Measurements from ENCODE around the gene PPP1R3F.

PPP1R3F gene

DNA sequence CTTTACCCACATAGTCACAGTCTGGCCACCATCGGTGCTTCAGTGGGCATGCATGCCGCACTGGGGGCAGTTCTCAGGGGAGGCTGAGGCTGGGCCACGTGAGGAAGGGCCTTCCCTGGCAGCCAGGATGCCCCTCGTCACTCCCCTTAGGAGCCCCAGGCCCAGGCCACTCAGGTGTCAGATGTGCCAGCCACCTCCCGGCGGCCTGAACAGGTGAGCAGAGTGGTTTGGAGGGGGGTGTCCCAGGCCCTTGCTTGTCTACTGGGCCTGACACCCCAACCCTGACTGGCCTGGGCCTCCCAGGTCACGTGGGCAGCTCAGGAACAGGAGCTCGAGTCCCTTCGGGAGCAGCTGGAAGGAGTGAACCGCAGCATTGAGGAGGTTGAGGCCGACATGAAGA is 22.2 kb upstream of the PPP1R3F start:
- Histone ChIP-seq H3K79me2 (ENCODE audit: low read length) (no peaks in the 10 kb centered on the region), H3F3A (ENCODE audit: insufficient read depth, low read length) (no peaks in the 10 kb centered on the region), H3K27me3 (replicated peaks; ENCODE audit: insufficient read depth, low read length) (no peaks in the 10 kb centered on the region), H3K36me3 (replicated peaks; ENCODE audit: insufficient read depth, low read length) (no peaks in the 10 kb centered on the region), H3K9ac (ENCODE audit: low read length) (no peak overlapping the region), H3K9me3 (replicated peaks; ENCODE audit: insufficient read depth, low read length) (no peaks in the 10 kb centered on the region), H3K27ac (ENCODE audit: low read length) (no peak overlapping the region), H3K4me3 (ENCODE audit: low read length) (no peak overlapping the region), H3K4me1 (ENCODE audit: low read length) (no peaks in the 10 kb centered on the region), H3K4me2 (ENCODE audit: low read depth, low read length) (no peak overlapping the region), H3K9me2 (replicated peaks; ENCODE audit: insufficient read depth, low read length) (no peaks in the 10 kb centered on the region), H2AFZ (ENCODE audit: low read length) (no peak overlapping the region), H4K20me1 (ENCODE audit: insufficient read depth, low read length) (no peaks in the 10 kb centered on the region)
- DNase-seq = no peak
- TF ChIP-seq, protein P1, sequence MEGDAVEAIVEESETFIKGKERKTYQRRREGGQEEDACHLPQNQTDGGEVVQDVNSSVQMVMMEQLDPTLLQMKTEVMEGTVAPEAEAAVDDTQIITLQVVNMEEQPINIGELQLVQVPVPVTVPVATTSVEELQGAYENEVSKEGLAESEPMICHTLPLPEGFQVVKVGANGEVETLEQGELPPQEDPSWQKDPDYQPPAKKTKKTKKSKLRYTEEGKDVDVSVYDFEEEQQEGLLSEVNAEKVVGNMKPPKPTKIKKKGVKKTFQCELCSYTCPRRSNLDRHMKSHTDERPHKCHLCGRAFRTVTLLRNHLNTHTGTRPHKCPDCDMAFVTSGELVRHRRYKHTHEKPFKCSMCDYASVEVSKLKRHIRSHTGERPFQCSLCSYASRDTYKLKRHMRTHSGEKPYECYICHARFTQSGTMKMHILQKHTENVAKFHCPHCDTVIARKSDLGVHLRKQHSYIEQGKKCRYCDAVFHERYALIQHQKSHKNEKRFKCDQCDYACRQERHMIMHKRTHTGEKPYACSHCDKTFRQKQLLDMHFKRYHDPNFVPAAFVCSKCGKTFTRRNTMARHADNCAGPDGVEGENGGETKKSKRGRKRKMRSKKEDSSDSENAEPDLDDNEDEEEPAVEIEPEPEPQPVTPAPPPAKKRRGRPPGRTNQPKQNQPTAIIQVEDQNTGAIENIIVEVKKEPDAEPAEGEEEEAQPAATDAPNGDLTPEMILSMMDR (IDR thresholded peaks at IDR 0.05; ENCODE audit: low read length) = no peak
- TF ChIP-seq EZH2phosphoT487 (IDR thresholded peaks at IDR 0.05; ENCODE audit: low read length) = no peak
- TF ChIP-seq EZH2 (optimal IDR thresholded peaks at IDR 0.05; ENCODE audit: low read depth, low read length) = no peak

DNA sequence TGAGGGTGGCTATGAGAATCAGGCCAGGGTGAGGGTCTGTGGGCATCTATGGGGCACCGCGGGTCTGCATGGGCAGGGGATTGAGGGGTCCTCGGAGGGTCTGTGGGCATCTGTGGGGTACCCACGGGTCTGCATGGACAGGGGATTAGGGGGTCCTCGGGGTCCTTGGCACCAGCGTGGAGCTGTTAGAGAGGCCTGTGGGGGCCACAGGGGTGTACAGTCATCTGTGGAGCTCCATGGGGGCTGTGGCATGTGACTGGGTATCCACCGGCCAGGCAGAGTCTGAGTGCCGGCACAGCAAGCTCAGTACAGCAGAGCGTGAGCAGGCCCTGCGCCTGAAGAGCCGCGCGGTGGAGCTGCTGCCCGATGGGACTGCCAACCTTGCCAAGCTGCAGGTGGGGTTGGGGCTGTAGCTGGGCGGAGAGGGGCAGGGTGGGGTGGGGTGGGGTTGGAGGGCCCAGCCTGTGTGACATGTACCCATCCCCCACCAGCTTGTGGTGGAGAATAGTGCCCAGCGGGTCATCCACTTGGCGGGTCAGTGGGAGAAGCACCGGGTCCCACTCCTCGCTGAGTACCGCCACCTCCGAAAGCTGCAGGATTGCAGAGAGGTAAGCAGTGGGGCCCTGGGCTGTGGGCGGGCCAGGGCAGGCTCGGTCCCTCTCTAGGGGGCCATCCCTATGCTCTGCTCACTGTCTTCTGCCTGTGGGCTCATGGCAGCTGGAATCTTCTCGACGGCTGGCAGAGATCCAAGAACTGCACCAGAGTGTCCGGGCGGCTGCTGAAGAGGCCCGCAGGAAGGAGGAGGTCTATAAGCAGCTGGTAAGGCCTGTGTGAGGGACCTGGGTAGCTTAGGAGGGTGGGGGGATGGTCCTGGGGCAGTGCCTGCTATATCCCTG is 21.4 kb upstream of the PPP1R3F start:
- Histone ChIP-seq H3K4me3 (ENCODE audit: low read length) (no peak overlapping the region), H4K20me1 (ENCODE audit: insufficient read depth, low read length) (no peaks in the 10 kb centered on the region), H3K27ac (ENCODE audit: low read length) (no peak overlapping the region), H3K27me3 (replicated peaks; ENCODE audit: insufficient read depth, low read length) (no peaks in the 10 kb centered on the region), H3F3A (ENCODE audit: insufficient read depth, low read length) (no peaks in the 10 kb centered on the region), H3K9me3 (replicated peaks; ENCODE audit: insufficient read depth, low read length) (no peaks in the 10 kb centered on the region), H3K9me2 (replicated peaks; ENCODE audit: insufficient read depth, low read length) (no peaks in the 10 kb centered on the region), H2AFZ (ENCODE audit: low read length) (no peak overlapping the region), H3K79me2 (ENCODE audit: low read length) (no peaks in the 10 kb centered on the region), H3K4me2 (ENCODE audit: low read depth, low read length) (no peak overlapping the region), H3K9ac (ENCODE audit: low read length) (no peak overlapping the region), H3K4me1 (ENCODE audit: low read length) (no peaks in the 10 kb centered on the region), H3K36me3 (replicated peaks; ENCODE audit: insufficient read depth, low read length) (no peaks in the 10 kb centered on the region)
- DNase-seq = no peak
- TF ChIP-seq, protein P1 (IDR thresholded peaks at IDR 0.05; ENCODE audit: low read length) = no peak
- TF ChIP-seq EZH2 (optimal IDR thresholded peaks at IDR 0.05; ENCODE audit: low read depth, low read length) (no peak), EZH2phosphoT487 (IDR thresholded peaks at IDR 0.05; ENCODE audit: low read length) (no peak)

DNA sequence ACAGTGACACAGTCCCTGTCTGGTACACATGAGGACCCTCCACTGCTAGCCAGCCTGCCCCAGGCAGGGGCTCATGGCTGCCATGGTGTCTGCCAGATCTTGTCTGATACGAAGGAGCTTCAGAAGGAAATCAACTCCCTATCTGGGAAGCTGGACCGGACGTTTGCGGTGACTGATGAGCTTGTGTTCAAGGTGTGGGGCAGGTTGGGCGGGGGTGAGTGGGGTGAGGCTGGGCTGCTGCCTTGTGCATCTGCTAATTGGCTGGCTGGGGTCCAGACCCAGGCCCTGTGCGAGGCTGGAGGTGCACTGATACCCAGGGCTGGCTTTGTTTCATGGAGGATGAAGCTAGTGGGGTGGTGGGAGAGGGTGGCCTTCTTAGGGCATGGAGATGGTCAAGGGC is 20.5 kb upstream of the PPP1R3F start:
- H3K4me2 ChIP-seq (ENCODE audit: low read depth, low read length) = no peak overlapping the region
- no peak overlapping the region for H3K9ac ChIP-seq (ENCODE audit: low read length)
- no peaks in the 10 kb centered on the region for H3K9me3 ChIP-seq (replicated peaks; ENCODE audit: insufficient read depth, low read length)
- no peak overlapping the region for H3K4me3 ChIP-seq (ENCODE audit: low read length)
- no peaks in the 10 kb centered on the region for H3K9me2 ChIP-seq (replicated peaks; ENCODE audit: insufficient read depth, low read length)
- H3K36me3 ChIP-seq (replicated peaks; ENCODE audit: insufficient read depth, low read length) = no peaks in the 10 kb centered on the region
- DNase-seq = no peak
- TF ChIP-seq, protein P1 (IDR thresholded peaks at IDR 0.05; ENCODE audit: low read length) = no peak
- no peak for TF ChIP-seq EZH2phosphoT487 (IDR thresholded peaks at IDR 0.05; ENCODE audit: low read length)
- TF ChIP-seq EZH2 (optimal IDR thresholded peaks at IDR 0.05; ENCODE audit: low read depth, low read length) = no peak
- no peaks in the 10 kb centered on the region for H4K20me1 ChIP-seq (ENCODE audit: insufficient read depth, low read length)
- no peak overlapping the region for H3K27ac ChIP-seq (ENCODE audit: low read length)
- no peaks in the 10 kb centered on the region for H3F3A ChIP-seq (ENCODE audit: insufficient read depth, low read length)
- no peaks in the 10 kb centered on the region for H3K79me2 ChIP-seq (ENCODE audit: low read length)
- H3K4me1 ChIP-seq (ENCODE audit: low read length) = no peaks in the 10 kb centered on the region
- H3K27me3 ChIP-seq (replicated peaks; ENCODE audit: insufficient read depth, low read length) = no peaks in the 10 kb centered on the region
- no peak overlapping the region for H2AFZ ChIP-seq (ENCODE audit: low read length)
